CD8-positive, alpha-beta memory T cell (primary cell): ENCODE data around the gene KCNMB2. TPM values are rescaled to one million over a fixed set of nuclear protein-coding genes. Genes with fewer than 3 reads are reported as not detected.

ENCODE experiments used
- CTCF ChIA-PET: fragments of 350-600 bp; sonication (Branson Sonifier 250); formaldehyde crosslinking; loops from one replicate; lab custom pipeline; 2021; ENCODE audit warnings: antibody characterized with exemption; lab: Charles Lee
- POLR2A ChIA-PET: fragments of 350-600 bp; sonication (Branson Sonifier 250); formaldehyde crosslinking; loops from one replicate; lab custom pipeline; 2021; ENCODE audit warnings: antibody characterized with exemption; lab: Charles Lee
- DNase-seq, 5 donors: peaks; one replicate each; pipeline versions ENCODE4 v3.0.0 to v3.0.0-alpha.2; 2020 to 2022; ENCODE audit warnings: mixed read lengths in 1 of 5
- H3K27ac ChIP-seq: one replicate; pipeline ENCODE4 v1.7.0; 2013; ENCODE audit warnings: low read depth, mild to moderate bottlenecking, low read length, moderate library complexity
- H3K27me3 ChIP-seq: 2 replicates; pipeline ENCODE4 v1.7.0; 2013; ENCODE audit warnings: low read length, mild to moderate bottlenecking; ENCODE audit not compliant: insufficient read depth, poor library complexity, severe bottlenecking
- H3K36me3 ChIP-seq: 2 replicates; pipeline ENCODE4 v1.7.0; 2013; ENCODE audit warnings: mild to moderate bottlenecking, low read length, moderate library complexity; ENCODE audit not compliant: insufficient read depth
- H3K4me1 ChIP-seq: 2 replicates; pipeline ENCODE4 v1.7.0; 2013; ENCODE audit warnings: mild to moderate bottlenecking, low read length, moderate library complexity; ENCODE audit not compliant: insufficient read depth
- H3K4me3 ChIP-seq: 2 replicates; pipeline ENCODE4 v1.7.0; 2013; ENCODE audit warnings: mild to moderate bottlenecking, low read length
- H3K9me3 ChIP-seq: 2 replicates; pipeline ENCODE4 v1.7.0; 2013; ENCODE audit warnings: mild to moderate bottlenecking, low read length
- H3K27ac Mint-ChIP-seq, 8 donors: one replicate each; pipeline ENCODE4 v1.8.0; 2020 to 2021; ENCODE audit warnings: mixed read lengths in 8 of 8, mild to moderate bottlenecking in 6 of 8, inconsistent platforms in 3 of 8, moderate library complexity in 3 of 8
- H3K27me3 Mint-ChIP-seq, 2 donors: one replicate each; pipeline ENCODE4 v1.8.0; 2020 to 2021; ENCODE audit warnings: mixed read lengths in 2 of 2, mild to moderate bottlenecking in 1 of 2, moderate library complexity in 1 of 2
- H3K36me3 Mint-ChIP-seq, 3 donors: one replicate each; pipeline ENCODE4 v1.8.0; 2020 to 2021; ENCODE audit warnings: mixed read lengths in 3 of 3, inconsistent platforms in 1 of 3, mild to moderate bottlenecking in 1 of 3
- H3K4me1 Mint-ChIP-seq, 3 donors: one replicate each; pipeline ENCODE4 v1.8.0; 2020 to 2021; ENCODE audit warnings: mixed read lengths in 3 of 3, inconsistent platforms in 1 of 3, mild to moderate bottlenecking in 1 of 3
- H3K4me3 Mint-ChIP-seq, 7 donors: one replicate each; pipeline ENCODE4 v1.8.0; 2020 to 2021; ENCODE audit warnings: mixed read lengths in 7 of 7, mild to moderate bottlenecking in 6 of 7, moderate library complexity in 4 of 7, inconsistent platforms in 2 of 7
- H3K9me3 Mint-ChIP-seq, 5 donors: one replicate each; pipeline ENCODE4 v1.8.0; 2020 to 2022; ENCODE audit warnings: mixed read lengths in 5 of 5, mild to moderate bottlenecking in 3 of 5, moderate library complexity in 2 of 5, inconsistent platforms in 1 of 5
- polyA plus RNA-seq: library from polyadenylated mRNA; unstranded; fragments of 300-500 nt; fragmentation: Illumina TruSeq; gene quantifications from one replicate; pipeline ENCODE4 v1.2.3, GENCODE V29; 2021
- total RNA-seq, 2 experiments: library from RNA; stranded (reverse); gene quantifications; one replicate each; pipeline ENCODE4 v1.2.3, GENCODE V29; 2021

KCNMB2 gene
- total RNA-seq (not detected), polyA plus RNA-seq (not detected)

- no peaks in the 10 kb centered on the region for H3K4me1 ChIP-seq
- CTCF ChIA-PET: no interaction called here
- Mint-ChIP-seq H3K9me3 (peaks cover 0 to 8% (median 1%) of the 10 kb centered on the region in 5 donors), H3K4me1 (peaks cover 5 to 12% (median 8%) of the 10 kb centered on the region in 3 donors), H3K36me3 (no peaks in the 10 kb centered on the region), H3K27ac (peak within 1 kb of the TSS in 1 of 8 donors; percentile 3), H3K4me3 (peak within 1 kb of the TSS in 1 of 7 donors; percentile 13), H3K27me3 (peaks cover 21 to 31% of the 10 kb centered on the region in 2 donors)
- H3K9me3 ChIP-seq: no peaks in the 10 kb centered on the region
- H3K36me3 ChIP-seq: no peaks in the 10 kb centered on the region
- H3K27me3 ChIP-seq: no peaks in the 10 kb centered on the region
- no peak for DNase-seq
- H3K4me3 ChIP-seq: no peak within 1 kb of the TSS
- no peak within 1 kb of the TSS for H3K27ac ChIP-seq
- POLR2A ChIA-PET: no interaction called here
Observed at GRCh38 chr3:178536211-178537079, at the start of gene KCNMB2. TSS of gene KCNMB2 (plus strand) at chr3:178536436.

DNA sequence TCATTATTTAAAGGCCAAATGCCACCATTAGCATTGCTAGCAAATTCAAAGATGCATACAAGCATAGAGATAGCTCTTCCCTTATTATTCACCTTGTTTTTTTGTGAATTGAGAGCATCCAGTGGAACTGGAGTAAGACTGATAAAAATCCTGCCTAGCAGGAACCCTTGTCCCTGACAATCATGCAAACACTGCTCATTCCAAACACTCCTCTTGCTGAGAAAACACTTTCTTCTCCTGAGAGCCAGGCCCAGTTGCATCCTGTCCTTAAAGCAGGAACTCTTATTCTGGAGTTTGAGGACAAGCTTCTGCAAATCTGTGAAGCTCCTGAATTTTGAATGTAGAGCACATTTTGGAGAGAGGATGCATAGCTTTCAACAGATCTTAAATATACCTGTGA, 49.3 kb upstream of the KCNMB2 start:
- H3K4me3 Mint-ChIP-seq: no peak overlapping the region
- H3K9me3 Mint-ChIP-seq: peaks cover 0 to 2% (median 0%) of the 10 kb centered on the region in 5 donors
- Histone ChIP-seq H3K36me3 (no peaks in the 10 kb centered on the region), H3K27ac (no peak overlapping the region), H3K4me3 (no peak overlapping the region), H3K9me3 (no peaks in the 10 kb centered on the region), H3K4me1 (no peaks in the 10 kb centered on the region), H3K27me3 (no peaks in the 10 kb centered on the region)
- H3K27me3 Mint-ChIP-seq: no peaks in the 10 kb centered on the region
- ChIA-PET POLR2A (no interaction called here), CTCF (interaction anchor here (1.4 kb wide), 1 partner anchor 10 kb away, joined by 3 read pairs; no protein-coding TSS in a partner anchor)
- H3K4me1 Mint-ChIP-seq: no peaks in the 10 kb centered on the region
- no peak for DNase-seq
- H3K27ac Mint-ChIP-seq: no peak overlapping the region
- no peaks in the 10 kb centered on the region for H3K36me3 Mint-ChIP-seq

GRCh38 chr3:178487752-178488151, 48.5 kb upstream of the KCNMB2 start:
- Histone ChIP-seq H3K36me3 (no peaks in the 10 kb centered on the region), H3K4me1 (no peaks in the 10 kb centered on the region), H3K27me3 (no peaks in the 10 kb centered on the region), H3K9me3 (no peaks in the 10 kb centered on the region), H3K4me3 (no peak overlapping the region), H3K27ac (no peak overlapping the region)
- Mint-ChIP-seq H3K9me3 (no peaks in the 10 kb centered on the region), H3K27me3 (no peaks in the 10 kb centered on the region), H3K27ac (no peak overlapping the region), H3K4me3 (no peak overlapping the region), H3K4me1 (no peaks in the 10 kb centered on the region), H3K36me3 (no peaks in the 10 kb centered on the region)
- DNase-seq: no peak
- POLR2A ChIA-PET: no interaction called here
- CTCF ChIA-PET: interaction anchor here (1.4 kb wide), 1 partner anchor 11 kb away, joined by 3 read pairs; no protein-coding TSS in a partner anchor

DNA sequence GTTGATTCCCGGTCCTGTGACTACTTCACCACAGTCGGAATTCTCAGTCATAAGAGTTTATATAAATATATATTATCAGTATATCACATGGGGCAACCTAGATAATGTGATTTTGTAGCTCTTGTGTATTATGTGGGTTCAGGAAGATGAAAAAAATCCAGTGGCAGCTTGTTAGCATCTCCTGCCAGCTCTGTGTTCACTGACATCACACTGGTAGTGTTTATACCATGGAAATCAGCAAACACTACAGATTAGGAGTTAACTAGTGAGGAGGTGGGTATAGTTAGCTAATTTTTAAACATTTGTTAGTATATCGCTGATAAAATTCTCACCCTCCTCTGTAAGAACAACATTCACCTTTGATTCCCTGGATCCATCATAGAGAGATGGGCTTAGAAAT, 44.5 kb upstream of the KCNMB2 start:
- CTCF ChIA-PET: no interaction called here
- no peak for DNase-seq
- H3K27me3 ChIP-seq: no peaks in the 10 kb centered on the region
- H3K27ac ChIP-seq: no peak overlapping the region
- no peaks in the 10 kb centered on the region for H3K4me1 ChIP-seq
- POLR2A ChIA-PET: no interaction called here
- Mint-ChIP-seq H3K9me3 (no peaks in the 10 kb centered on the region), H3K36me3 (peaks cover 0 to 1% (median 0%) of the 10 kb centered on the region in 3 donors), H3K27ac (no peak overlapping the region), H3K27me3 (no peaks in the 10 kb centered on the region), H3K4me1 (no peaks in the 10 kb centered on the region), H3K4me3 (no peak overlapping the region)
- H3K36me3 ChIP-seq: no peaks in the 10 kb centered on the region
- no peaks in the 10 kb centered on the region for H3K9me3 ChIP-seq
- H3K4me3 ChIP-seq: no peak overlapping the region

DNA sequence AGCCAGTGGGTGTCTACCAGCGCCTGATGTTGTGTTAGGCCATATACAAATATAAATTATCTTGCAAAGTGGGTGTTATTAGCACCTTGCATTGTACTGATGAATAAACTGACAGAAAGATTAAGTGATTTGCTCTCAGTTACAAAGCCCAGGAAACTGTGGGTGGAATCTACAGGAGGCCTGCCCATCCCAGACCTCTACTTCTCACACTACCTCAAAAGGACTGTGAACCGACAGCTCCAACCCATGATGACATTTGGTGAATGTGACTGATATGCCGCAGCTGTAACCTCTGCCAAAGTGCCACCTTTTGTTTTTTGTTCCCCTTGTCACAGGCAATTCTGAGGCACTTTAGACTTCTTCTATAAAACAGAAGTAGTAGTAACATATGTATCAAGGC, 43.7 kb upstream of the KCNMB2 start:
- Histone ChIP-seq H3K9me3 (no peaks in the 10 kb centered on the region), H3K27ac (no peak overlapping the region), H3K27me3 (no peaks in the 10 kb centered on the region), H3K4me1 (no peaks in the 10 kb centered on the region), H3K36me3 (no peaks in the 10 kb centered on the region), H3K4me3 (no peak overlapping the region)
- Mint-ChIP-seq H3K4me1 (no peaks in the 10 kb centered on the region), H3K27me3 (no peaks in the 10 kb centered on the region), H3K9me3 (no peaks in the 10 kb centered on the region), H3K27ac (no peak overlapping the region), H3K36me3 (peaks cover 0 to 1% (median 0%) of the 10 kb centered on the region in 3 donors), H3K4me3 (no peak overlapping the region)
- POLR2A ChIA-PET: no interaction called here
- DNase-seq: no peak
- CTCF ChIA-PET: no interaction called here

DNA sequence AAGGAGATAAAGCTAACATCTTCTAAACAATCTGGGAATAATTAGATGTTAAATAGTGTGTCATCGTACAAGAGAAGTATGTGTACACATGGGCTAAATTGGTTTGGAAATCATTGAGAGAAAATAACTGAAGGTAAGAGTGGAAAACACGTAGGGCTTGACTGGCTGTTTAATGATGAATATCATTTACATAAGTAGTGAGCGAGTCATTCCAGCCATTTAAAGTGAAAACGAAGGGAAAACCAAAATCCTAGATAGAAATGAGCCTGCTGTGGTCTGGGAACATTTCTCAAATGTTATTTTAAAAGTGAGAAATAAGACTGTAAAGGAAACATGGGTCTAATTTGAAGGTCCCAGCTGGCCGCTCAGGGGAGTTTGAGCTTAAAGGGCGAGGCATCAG, 41.9 kb upstream of the KCNMB2 start:
- Mint-ChIP-seq H3K4me1 (no peaks in the 10 kb centered on the region), H3K27me3 (no peaks in the 10 kb centered on the region), H3K36me3 (peaks cover 0 to 1% (median 0%) of the 10 kb centered on the region in 3 donors), H3K9me3 (no peaks in the 10 kb centered on the region), H3K27ac (no peak overlapping the region), H3K4me3 (no peak overlapping the region)
- ChIA-PET POLR2A (no interaction called here), CTCF (no interaction called here)
- Histone ChIP-seq H3K9me3 (no peaks in the 10 kb centered on the region), H3K4me3 (no peak overlapping the region), H3K27ac (no peak overlapping the region), H3K36me3 (no peaks in the 10 kb centered on the region), H3K4me1 (no peaks in the 10 kb centered on the region), H3K27me3 (no peaks in the 10 kb centered on the region)
- no peak for DNase-seq

DNA sequence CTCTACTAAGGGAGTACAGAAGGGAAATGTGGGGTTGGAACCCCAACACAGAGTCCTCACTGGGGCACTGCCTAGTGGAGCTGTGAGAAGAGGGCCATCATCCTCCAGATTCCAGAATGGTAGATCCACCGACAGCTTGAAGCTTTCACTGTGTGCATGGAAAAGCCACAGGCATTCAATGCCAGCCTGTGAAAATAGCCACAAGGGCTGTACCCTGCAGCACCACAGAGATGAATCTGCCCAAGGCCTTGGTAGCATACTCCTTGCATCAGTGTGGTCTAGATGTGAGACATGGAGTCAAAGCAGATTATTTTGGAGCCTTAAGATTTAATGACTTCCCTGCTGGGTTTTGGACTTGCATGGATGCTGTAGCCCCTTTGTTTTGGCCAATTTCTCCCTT, 39.3 kb upstream of the KCNMB2 start:
- no peaks in the 10 kb centered on the region for H3K4me1 ChIP-seq
- no peak overlapping the region for H3K27ac Mint-ChIP-seq
- no peaks in the 10 kb centered on the region for H3K27me3 ChIP-seq
- ChIA-PET POLR2A (no interaction called here), CTCF (no interaction called here)
- no peak for DNase-seq
- peaks cover 0 to 1% (median 0%) of the 10 kb centered on the region in 3 donors for H3K36me3 Mint-ChIP-seq
- no peaks in the 10 kb centered on the region for H3K9me3 ChIP-seq
- no peaks in the 10 kb centered on the region for H3K4me1 Mint-ChIP-seq
- no peaks in the 10 kb centered on the region for H3K9me3 Mint-ChIP-seq
- H3K36me3 ChIP-seq: no peaks in the 10 kb centered on the region
- H3K4me3 Mint-ChIP-seq: no peak overlapping the region
- H3K4me3 ChIP-seq: no peak overlapping the region
- no peaks in the 10 kb centered on the region for H3K27me3 Mint-ChIP-seq
- H3K27ac ChIP-seq: no peak overlapping the region

- H3K4me1 Mint-ChIP-seq: no peaks in the 10 kb centered on the region
- H3K36me3 Mint-ChIP-seq: peaks cover 0 to 1% (median 0%) of the 10 kb centered on the region in 3 donors
- ChIA-PET CTCF (no interaction called here), POLR2A (no interaction called here)
- no peak overlapping the region for H3K4me3 ChIP-seq
- H3K27ac Mint-ChIP-seq: no peak overlapping the region
- DNase-seq: no peak
- no peak overlapping the region for H3K27ac ChIP-seq
- H3K4me3 Mint-ChIP-seq: no peak overlapping the region
- H3K27me3 Mint-ChIP-seq: peaks cover 0 to under 1% of the 10 kb centered on the region in 2 donors
- no peaks in the 10 kb centered on the region for H3K9me3 ChIP-seq
- H3K27me3 ChIP-seq: no peaks in the 10 kb centered on the region
- H3K36me3 ChIP-seq: no peaks in the 10 kb centered on the region
- no peaks in the 10 kb centered on the region for H3K4me1 ChIP-seq
- no peaks in the 10 kb centered on the region for H3K9me3 Mint-ChIP-seq
Observed at GRCh38 chr3:178498871-178499270, 37.4 kb upstream of the KCNMB2 start.
